Kidney (tissue), 14 donors: ENCODE data around the gene NDNF. TPM values are rescaled to one million over a fixed set of nuclear protein-coding genes. Genes with fewer than 3 reads are reported as not detected.
A peak's percentile ranks its signal among the peaks of the same experiment; 100 is the strongest.

Source experiments
- DNase-seq, 5 donors: peaks; one replicate each; pipeline ENCODE4 v3.0.0-alpha.2; 2013 to 2020
- FAIRE-seq: peaks from 2 replicates; lab custom pipeline; 2012; peaks lifted over from hg19 to GRCh38; lab: Jason Lieb, UNC
- H3K27ac ChIP-seq, 2 donors: one replicate each; pipeline ENCODE4 v1.7.0; 2013; ENCODE audit warnings: low read depth in 2 of 2, low read length in 2 of 2, inconsistent platforms in 1 of 2
- H3K27me3 ChIP-seq: one replicate; pipeline ENCODE4 v1.7.1; 2013; ENCODE audit warnings: low read length, inconsistent platforms; ENCODE audit not compliant: control insufficient read depth, insufficient read depth
- H3K36me3 ChIP-seq, 3 donors: one replicate each; pipeline versions ENCODE4 v1.7.0 to v1.7.1; 2013; ENCODE audit warnings: low read length in 3 of 3, control low read depth in 1 of 3, inconsistent platforms in 1 of 3; ENCODE audit not compliant: insufficient read depth in 3 of 3, control insufficient read depth in 2 of 3
- H3K4me1 ChIP-seq, 3 donors: one replicate each; pipeline versions ENCODE4 v1.7.0 to v1.7.1; 2013; ENCODE audit warnings: low read length in 3 of 3, inconsistent platforms in 1 of 3, low read depth in 1 of 3; ENCODE audit not compliant: control insufficient read depth in 2 of 3, insufficient read depth in 2 of 3
- H3K4me3 ChIP-seq, 3 donors: one replicate each; pipeline versions ENCODE4 v1.7.0 to v1.8.1; 2013; ENCODE audit warnings: low read length in 3 of 3, control low read depth in 1 of 3, inconsistent platforms in 1 of 3
- H3K9ac ChIP-seq, 3 donors: one replicate each; pipeline versions ENCODE4 v1.7.0 to v1.7.1; 2013; ENCODE audit warnings: low read length in 3 of 3, control low read depth in 1 of 3, inconsistent platforms in 1 of 3
- H3K9me3 ChIP-seq, 3 donors: one replicate each; pipeline versions ENCODE4 v1.7.0 to v1.7.1; 2013; ENCODE audit warnings: low read length in 3 of 3, control low read depth in 1 of 3, inconsistent platforms in 1 of 3; ENCODE audit not compliant: control insufficient read depth in 2 of 3, insufficient read depth in 1 of 3
- CTCF ChIP-seq: IDR thresholded peaks from 3 replicates; pipeline ENCODE4 v1.5.1; 2012; ENCODE audit warnings: mild to moderate bottlenecking, moderate library complexity, borderline replicate concordance; ENCODE audit not compliant: insufficient read depth; ENCODE audit errors: extremely low read depth
- intact Hi-C: fragments of 100-400 bp; cut with DNase I; formaldehyde crosslinking; loops from one replicate; pipeline ENCODE4 v1.11.1; 2022
- polyA plus RNA-seq: library from polyadenylated mRNA; stranded (reverse); fragments of 350-450 nt; fragmentation: Illumina TruSeq; extraction: RNeasy Lipid Tissue Mini Kit (QIAGEN cat#74804); gene quantifications from one replicate; pipeline ENCODE4 v1.2.3, GENCODE V29; 2014; ENCODE audit warnings: low read depth, low replicate concordance; ENCODE audit not compliant: insufficient read depth
- total RNA-seq: library from RNA; stranded (reverse); fragmentation: NEBNext Ultra II Directional; extraction: Animal tissue kit (Norgen Biotek cat#: 25700); gene quantifications from one replicate; pipeline ENCODE4 v1.2.1, GENCODE V29; 2021
- donor health status: control.
- donor health status: control.
- donor health status: control.
- donor health status: control.
- donor health status: control.
- donor health status: DM: yes; HTN: yes; CAD: no.
- donor health status: Normal renal cell carcinoma (clear cell type).

NDNF gene
- total and polyA plus RNA-seq, 2 donors from 2014 or later: 1.6 to 14.7 TPM

GRCh38 chr4:121077496-121077895, 5.2 kb upstream of the NDNF start:
- DNase-seq (no peak), FAIRE-seq (no peak)
- Histone ChIP-seq H3K27ac (no peak overlapping the region), H3K9me3 (no peaks in the 10 kb centered on the region), H3K4me3 (no peak overlapping the region), H3K27me3 (no peaks in the 10 kb centered on the region), H3K4me1 (peaks cover 0 to 5% (median 0%) of the 10 kb centered on the region in 3 donors), H3K36me3 (no peaks in the 10 kb centered on the region), H3K9ac (no peak overlapping the region)
- no peak for TF ChIP-seq CTCF
- intact Hi-C loops: no loop called here

DNA sequence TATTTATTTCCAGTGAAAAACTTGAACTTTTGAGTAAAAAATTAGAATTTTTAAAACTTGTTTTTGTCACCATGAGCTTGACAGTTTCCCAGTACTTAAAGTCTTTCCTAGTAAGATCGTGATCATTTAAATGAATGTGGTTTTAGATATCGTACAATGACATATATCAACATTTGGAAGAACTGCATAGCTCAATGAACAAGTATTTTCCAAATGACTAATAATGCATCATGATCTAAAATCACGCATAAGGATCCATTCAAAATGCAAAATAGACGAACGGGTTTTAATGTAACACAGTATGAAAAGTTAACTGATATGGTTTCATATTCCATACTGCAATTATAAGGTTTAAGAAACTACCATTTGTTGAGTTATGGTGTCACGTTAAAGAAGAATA, 4.1 kb upstream of the NDNF start:
- H3K9ac ChIP-seq: no peak overlapping the region
- H3K9me3 ChIP-seq: no peaks in the 10 kb centered on the region
- no peak for FAIRE-seq
- no peaks in the 10 kb centered on the region for H3K27me3 ChIP-seq
- H3K4me3 ChIP-seq: no peak overlapping the region
- intact Hi-C loops: no loop called here
- no peak for DNase-seq
- no peak overlapping the region for H3K27ac ChIP-seq
- TF ChIP-seq CTCF: no peak
- H3K4me1 ChIP-seq: peaks cover 0 to 8% (median 0%) of the 10 kb centered on the region in 3 donors
- no peaks in the 10 kb centered on the region for H3K36me3 ChIP-seq

DNA sequence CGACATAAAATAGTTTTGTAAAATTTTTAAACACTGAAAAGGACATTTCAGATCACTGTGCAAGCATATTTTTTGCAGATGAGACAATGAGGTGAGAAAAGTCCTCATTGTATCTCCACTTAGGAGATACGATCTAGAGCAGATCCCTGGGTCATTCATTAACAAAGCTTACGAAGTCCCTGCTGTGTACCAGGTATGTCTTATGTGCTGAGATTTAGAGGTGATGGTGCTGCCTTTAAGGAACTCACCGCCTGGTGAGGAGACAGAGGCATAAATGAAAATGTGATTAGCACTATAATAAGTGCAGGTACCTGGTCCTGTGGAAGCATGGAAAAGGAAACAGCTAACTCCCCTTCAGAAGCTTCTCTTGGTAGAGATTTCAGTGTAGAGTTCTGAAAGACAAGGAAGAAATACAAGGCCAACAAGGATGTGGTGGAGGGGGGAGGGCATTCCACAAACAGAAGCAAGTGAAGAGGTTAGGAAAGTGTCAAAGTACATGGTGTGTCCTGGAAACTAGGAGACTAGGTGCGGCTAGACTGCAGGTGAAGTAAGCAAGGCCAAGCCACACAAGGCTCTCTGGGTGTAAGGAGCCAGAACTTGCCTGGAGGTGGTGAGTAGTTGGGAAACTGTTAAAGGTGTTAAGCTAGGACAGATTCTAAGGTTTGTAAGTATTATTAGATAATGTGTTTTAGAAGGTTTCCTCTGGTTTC, 1.5 kb upstream of the NDNF start:
- DNase-seq (peak in 1 of 5 donors; percentile 36), FAIRE-seq (no peak)
- no peaks in the 10 kb centered on the region for H3K27me3 ChIP-seq
- intact Hi-C loops: no loop called here
- no peak overlapping the region for H3K4me3 ChIP-seq
- H3K36me3 ChIP-seq: no peaks in the 10 kb centered on the region
- no peak overlapping the region for H3K27ac ChIP-seq
- no peak overlapping the region for H3K9ac ChIP-seq
- H3K9me3 ChIP-seq: no peaks in the 10 kb centered on the region
- peaks cover 0 to 15% (median 0%) of the 10 kb centered on the region in 3 donors for H3K4me1 ChIP-seq
- TF ChIP-seq CTCF: no peak
